ENCODE results near the gene SLC1A4. TPM values are rescaled to one million over a fixed set of nuclear protein-coding genes. Genes with fewer than 3 reads are reported as not detected.
"Not testable (repeated sequence)": the region's sequence is repeated elsewhere in the genome, so short reads cannot be mapped to it uniquely, and the experiment has no call there.

The SLC1A4 gene
- total RNA-seq, 1 donor from 2014 or later: 62.8 TPM

DNA sequence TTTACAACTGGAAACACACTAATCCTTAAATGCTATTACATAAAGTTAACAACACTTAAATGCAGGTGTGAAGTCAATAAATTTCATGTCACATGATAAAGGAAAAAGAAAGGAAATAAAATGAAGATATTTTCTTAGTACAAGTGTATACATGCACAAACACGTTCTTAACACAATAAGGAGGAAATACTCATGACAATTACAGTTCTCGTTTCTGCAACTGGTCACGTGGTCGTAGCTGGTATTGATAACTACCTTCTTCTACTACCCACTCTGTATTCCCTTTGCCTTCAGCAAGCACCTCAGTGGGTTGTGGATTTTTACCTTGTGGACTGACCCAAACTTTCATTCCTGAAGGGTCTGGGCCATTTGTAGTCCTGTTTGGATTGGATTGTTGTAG is 26.1 kb upstream of the SLC1A4 start:
- intact Hi-C loops (cut with micrococcal nuclease): not testable (repeated sequence)

DNA sequence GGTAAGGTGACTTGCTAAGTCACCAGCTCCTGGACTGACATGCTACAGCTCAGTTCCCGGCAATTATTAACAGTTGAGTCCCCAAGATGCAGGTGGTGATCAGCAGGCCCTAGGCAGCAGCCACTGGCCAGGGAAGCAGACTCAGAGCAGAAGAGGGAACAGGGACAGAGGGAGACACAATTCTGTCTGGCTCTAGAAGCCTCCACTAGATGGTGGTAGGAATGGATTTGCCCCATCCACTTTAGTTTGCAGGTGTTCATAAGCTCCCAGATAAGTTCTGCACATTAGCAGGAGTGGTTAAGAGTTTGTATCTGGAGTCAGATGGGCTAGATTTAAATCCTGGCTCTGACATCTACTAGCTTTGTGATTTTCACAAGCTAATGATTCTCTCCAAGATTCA is 25.5 kb upstream of the SLC1A4 start:
- intact Hi-C loops (cut with micrococcal nuclease): no loop called here

DNA sequence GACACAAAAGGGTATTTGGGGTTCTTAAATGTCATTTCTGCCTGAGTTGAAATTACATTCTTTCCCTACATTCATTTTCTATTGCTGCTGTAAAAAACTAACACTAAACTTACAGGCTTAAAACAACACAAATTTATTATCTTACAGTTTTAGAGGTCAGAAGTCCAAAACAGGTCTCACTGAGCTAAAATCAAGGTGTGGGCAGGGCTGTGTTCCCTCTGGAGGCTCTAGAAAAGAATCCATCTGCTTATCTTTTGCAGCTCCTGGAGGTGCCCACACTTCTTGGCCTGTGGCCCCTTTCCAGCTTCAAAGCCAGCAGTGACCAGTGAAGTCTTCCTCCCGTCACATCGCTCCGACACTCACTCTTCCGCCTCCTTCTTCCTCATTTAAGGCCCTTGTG is 23.2 kb upstream of the SLC1A4 start:
- intact Hi-C loops (cut with micrococcal nuclease): no loop called here

DNA sequence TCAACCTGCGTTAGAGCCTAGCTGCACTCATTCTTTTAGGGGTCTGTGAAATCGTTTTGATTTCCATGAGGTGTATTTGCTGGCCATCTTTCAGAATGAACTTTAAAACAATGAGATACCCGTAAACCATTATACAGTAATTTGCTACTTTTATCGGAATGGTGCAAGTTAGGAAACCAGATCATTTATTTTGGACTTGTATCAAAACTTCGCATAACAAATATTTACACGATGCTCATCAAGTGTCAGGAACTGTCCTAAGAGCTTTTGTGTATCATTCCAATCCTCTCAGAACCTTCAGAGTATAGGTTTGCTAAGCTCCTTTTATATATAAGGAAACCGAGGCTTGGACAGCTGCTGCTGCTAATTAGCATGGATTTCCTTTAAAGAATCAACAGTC is 22.4 kb upstream of the SLC1A4 start:
- intact Hi-C loops (cut with micrococcal nuclease): no loop called here

DNA sequence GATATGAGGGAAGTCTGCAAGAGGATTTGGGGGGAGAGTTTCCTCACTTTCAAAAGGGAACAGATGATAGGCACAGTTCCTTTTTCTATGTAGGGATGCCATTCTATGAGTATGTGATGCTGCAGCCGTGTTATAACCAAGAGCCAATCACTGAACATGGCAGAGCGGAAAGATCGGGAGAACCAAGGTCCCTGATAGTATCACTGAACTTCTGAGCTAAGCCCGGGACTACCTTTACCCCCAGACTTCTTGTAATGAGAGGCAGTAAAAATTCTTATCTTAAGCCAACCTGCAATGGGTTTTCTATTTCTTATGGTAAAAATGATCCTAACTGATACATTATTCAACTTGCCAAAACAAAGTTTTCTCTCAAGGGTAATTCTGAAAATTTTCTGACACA is 21.6 kb upstream of the SLC1A4 start:
- intact Hi-C loops (cut with micrococcal nuclease): no loop called here

DNA sequence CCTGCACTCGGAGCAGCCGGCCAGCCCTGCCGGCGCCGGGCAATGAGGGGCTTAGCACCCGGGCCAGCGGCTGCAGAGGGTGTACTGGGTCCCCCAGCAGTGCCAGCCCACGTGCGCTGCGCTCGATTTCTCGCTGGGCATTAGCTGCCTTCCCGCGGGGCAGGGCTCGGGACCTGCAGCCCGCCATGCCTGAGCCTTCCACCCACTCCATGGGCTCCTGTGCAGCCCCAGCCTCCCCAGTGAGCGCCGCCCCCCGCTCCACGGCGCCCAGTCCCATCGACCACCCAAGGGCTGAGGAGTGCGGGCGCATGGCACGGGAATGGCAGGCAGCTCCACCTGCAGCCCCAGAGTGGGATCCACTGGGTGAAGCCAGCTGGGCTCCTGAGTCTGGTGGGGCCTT is 20.1 kb upstream of the SLC1A4 start:
- intact Hi-C loops (cut with micrococcal nuclease): not testable (repeated sequence)

DNA sequence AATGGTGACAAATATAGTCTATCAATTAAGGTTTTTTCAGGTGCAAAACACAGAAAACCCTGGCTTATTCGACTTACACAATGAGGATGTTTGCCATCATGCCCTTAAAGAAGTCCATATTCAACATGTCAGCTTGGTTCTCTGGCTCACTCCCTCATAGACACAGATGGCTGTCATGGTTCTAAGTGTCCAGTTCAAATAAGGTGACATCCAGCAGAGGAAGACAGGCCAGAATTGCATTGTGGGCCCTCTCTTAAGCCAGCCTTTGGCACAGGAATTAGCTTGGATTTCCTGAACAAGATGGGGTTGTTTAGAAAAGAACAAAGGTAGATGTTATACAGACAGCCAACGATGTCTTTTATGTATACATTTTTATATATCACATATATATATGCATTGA is 18.7 kb upstream of the SLC1A4 start:
- intact Hi-C loops (cut with micrococcal nuclease): no loop called here

DNA sequence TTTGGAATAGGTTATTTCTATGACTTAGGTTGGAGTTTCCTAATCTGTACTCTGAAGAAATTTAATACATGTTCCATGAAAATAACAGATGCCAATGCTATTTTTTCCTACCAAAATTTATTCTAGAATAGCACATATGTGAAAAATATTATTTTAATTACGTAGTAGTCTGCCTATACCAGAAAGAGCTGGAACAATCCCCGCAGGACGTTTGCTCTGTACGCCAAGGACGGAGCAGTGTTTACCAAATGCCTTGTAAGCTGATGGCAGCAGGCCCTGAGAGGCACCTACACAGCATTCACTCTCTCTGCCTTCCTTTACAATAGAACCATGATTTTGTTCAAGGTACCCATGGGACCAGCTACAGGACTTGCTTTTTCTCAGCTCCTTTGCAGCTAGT is 16.8 kb upstream of the SLC1A4 start:
- intact Hi-C loops (cut with micrococcal nuclease): no loop called here

DNA sequence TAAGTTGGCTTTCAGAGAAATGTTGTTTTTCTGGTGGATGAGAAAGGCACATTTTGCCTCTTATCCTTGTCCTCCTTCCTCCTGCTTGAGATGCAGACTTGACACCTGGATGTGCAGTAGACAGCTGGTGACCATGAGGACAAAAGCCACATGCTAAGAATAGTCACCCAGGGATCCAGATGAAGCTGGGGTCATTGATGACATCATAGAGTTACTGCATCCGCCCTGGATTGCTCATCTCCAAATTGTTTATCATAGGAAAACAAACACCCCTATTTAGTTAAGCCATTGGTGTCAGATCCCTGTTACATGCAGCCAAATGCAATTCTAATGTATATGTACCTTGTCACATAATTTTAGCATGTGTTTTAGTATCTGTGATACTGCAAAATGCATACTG is 16.3 kb upstream of the SLC1A4 start:
- intact Hi-C loops (cut with micrococcal nuclease): no loop called here

DNA sequence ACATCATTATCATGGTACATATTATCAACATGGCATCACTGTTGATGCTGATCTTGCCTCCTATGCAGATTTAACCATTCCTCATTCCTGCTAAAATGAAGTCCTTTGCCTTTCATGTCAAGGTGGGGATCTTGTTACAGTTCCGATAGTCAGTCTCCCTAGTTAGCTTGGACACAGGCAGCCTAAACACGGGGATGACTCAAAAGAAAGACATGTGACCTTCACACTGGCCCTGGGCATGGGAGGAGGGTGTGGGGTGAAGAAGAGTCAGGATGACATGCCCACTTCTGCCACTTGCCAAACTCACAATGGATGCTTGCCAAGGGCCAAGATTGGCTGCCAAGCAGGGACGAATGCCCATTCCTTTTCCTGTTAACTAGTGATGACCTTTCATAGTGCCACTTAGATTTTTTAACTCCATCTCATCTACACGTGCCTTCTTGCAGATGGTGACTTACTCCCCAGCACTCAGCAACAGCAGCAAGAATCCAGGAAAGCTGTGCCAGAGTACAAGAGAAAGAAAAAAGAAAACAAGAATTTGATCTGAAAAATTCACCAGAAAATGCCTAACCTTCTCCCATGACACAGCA is 13.9 kb upstream of the SLC1A4 start:
- intact Hi-C loops (cut with micrococcal nuclease): no loop called here

DNA sequence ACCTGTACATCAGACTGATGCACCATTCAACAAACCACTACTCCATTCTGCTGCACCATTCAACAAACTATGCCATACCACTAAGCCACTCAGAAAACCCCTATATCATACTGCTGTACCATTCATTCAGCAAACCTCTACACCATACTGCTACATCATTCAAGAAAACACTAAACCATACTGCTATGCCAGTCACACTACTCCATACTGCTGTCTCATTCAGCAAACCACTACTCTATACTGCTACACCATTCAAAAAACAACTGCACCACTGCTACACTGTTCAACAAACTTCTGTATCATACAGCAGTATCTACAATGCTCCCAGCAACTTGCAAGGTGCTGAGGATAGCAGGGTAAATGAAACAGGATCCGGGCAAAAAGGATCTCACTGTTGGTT is 12.9 kb upstream of the SLC1A4 start:
- intact Hi-C loops (cut with micrococcal nuclease): no loop called here

DNA sequence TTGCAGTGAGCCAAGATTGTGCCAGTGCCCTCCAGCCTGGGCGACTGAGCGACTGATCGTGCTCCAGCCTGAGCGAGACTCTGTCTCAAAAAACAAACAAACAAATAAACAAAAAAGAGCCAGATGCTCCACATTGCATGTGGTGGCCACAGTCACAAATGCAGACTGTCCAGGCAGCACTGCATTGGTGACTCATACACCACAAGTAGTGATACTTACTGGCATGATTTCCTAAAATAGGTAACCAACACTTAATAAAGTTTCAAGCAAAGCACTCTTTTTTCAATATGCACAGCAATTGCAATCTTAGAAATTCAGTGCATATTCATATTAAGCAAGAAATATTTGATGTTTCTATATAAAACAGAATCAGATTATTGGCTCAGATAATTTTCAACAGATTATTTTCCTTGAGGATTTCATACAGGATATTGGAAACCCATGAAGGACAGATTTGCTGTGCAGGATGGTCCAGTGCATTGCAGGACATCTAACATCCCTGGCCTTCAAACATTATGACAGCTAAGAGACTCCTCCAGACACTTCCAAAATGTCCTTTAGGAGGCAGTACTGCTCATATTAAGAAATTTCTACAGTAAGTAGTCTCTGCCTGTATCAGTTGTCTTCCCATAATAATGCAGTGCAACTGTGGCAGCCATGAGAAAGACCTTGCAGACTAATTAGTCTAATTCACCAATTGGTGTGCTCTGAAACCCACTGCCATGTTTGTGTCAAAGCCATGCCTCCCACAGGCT is 10.5 kb upstream of the SLC1A4 start:
- intact Hi-C loops (cut with micrococcal nuclease): loop anchor here (1.0 kb wide), 1 partner anchor 10 kb away; no protein-coding TSS in a partner anchor

DNA sequence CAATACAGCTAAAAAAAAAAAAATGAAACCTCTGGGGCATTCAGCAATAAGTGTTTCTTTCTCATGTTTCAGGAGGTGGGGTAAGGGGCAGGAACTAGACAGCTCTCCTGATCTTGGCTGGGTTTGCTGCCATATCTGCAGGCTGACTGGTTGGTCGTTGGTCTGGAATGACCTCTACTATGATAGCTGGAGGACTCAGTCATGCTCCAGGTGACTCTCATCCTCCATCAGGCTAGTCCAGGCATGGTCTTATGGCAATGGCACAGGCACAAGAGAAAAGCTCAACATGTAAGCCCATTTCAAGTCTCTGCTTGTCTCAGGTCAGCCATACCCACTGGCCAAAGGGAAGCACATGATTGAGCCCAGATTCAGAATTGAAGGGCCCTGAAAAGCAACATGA is 9.5 kb upstream of the SLC1A4 start:
- intact Hi-C loops (cut with micrococcal nuclease): loop anchor here (1.0 kb wide), 1 partner anchor 9 kb away; no protein-coding TSS in a partner anchor

DNA sequence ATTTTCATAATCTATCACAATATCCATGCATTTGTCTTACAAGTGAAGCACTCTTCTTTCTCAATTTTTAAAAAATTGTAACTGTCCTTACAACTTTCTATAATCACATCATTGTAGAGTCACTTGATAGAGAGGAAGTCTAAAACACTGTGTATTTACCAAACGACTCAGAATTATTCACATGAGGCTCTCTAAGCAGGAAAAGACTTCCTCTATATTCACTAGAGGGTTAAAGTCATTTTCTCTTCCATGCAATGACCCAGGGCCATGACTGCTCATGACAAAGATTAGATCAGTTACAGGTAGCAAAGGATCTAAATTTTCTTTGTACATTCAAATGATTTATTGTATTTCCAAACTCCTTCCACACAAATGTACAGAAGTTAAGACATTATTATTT is 9.0 kb upstream of the SLC1A4 start:
- intact Hi-C loops (cut with micrococcal nuclease): no loop called here

DNA sequence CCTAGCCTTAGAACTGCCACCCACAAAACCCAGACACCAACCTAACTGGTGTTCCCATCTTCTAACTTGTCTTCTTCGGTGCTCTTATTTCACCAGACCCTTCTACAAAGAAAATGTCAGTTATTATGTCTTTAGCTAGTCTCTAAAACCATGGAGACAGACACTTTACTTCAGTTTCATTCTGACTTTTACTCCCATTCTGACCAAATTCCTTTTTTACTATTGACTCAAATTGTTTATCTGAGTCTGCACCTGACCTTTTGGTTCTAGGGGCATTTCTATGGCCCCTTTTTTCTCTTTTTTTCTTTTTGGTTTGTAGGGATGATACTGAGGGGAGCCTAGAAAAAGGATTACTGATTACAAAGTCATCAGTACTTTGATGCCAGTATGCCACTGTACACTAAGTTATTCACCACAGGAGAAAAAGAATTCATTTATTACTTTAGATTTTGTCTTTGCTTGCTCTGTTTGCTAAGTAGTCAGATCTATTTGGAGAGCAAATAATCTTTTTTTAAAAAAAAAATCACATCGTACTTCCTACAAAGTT is 6.8 kb upstream of the SLC1A4 start:
- intact Hi-C loops (cut with micrococcal nuclease): no loop called here

DNA sequence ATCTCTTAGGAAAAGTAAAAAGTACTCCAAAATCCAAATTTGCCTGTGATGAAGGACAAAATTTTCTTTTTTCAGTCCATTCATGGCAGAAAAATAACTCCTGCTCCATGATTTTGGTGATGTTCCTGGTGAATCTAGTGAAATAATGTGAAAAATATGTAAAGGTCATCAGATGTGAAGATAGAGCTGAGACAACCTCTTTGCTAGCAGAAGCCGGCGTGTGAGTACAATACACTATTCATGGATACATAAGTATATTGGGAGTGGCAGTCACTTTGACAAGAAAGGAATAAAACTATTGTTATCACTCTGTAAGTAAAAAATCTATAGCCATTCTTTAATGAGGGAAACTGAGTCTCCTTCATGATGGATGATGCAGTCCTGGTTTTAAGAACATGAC is 6.3 kb upstream of the SLC1A4 start:
- intact Hi-C loops (cut with micrococcal nuclease): no loop called here

DNA sequence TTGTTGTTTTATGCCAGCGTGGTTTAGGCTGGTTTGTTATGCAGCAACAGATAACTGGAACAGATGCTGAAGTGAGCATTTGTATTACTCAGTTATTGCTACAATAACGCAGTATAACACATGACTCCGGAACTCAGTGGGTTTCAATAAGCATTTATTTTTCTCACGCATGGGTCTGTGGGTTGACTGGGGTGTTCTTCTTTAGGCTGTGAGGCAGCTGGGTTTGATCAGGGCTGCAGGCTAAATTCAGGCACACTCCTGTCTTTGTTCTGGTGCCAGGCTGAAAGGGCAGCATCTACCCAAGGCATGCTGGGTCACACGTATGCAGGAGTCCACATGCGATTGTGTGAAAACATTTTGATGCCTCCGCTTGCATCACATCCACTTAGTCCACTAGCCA is 3.8 kb upstream of the SLC1A4 start:
- intact Hi-C loops (cut with micrococcal nuclease): loop anchor here (5.0 kb wide), 2 partner anchors 378 to 447 kb away; partner anchors contain the start of gene SPRED2

DNA sequence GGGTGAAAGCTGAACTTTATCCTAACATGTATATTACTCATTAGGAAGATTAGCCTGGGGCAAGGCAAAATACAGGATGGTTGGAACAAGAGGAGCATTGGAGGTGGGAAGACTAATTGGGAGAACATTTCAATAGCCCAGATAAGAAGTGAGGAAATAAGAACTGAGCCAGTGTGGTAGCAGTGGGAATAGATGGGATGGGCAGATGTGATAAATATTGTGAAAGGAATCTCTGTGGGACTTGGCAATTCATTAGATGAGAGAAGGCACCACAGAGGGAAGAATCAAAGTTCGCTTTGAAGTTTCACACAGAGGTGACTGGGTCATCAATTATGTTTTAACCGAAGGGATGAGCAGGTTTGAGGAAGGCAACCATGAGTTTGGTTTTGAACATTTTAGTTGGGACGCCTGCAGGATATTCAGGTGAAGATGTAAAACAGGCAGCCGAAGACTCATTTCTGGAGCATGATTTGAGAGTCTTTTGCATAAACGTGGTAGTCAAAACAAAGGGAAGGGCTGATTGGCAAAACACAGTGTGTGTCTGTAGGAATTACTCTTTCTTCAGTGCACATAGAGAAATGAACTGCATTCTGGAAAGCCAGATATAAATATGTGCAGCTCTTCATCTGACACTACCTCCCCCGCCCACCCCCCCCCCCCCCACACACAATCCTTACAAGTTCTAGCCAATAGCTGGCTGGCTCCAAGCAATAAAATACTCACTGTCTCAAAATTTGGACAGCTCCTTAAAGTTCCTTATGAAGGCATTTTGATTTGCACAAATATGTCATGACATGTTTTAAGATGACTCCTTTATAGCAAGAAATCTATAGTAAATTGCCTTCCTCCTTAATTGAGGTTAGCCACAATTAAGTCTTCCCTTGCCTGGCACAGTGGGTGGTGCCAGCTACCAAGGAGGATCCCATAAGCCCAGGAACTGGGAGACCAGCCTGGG is 1.9 kb upstream of the SLC1A4 start:
- intact Hi-C loops (cut with micrococcal nuclease): loop anchor here (5.0 kb wide), 2 partner anchors 380 to 445 kb away; partner anchors contain the start of gene SPRED2

DNA sequence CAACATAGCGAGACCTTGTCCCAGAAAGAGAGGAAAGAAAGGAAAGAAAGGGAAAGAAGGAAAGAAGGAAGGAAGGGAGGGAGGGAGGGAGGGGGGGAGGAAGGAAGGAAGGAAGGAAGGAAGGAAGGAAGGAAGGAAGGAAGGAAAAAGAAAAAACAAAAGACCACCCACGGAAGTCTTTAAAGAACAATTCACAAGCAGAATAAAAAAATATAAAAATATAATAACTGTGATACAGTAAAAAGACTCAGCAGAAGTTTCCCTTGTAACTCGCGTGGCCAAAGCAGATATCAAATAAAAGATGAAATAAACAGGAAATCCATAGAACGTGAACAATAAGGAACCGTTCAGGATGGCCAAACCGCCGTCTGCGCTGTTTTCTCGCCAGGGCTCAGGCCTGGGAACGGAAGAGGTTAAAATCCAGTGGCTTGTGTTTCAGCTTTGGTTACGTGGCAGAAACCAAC is 1.2 kb upstream of the SLC1A4 start:
- intact Hi-C loops (cut with micrococcal nuclease): loop anchor here (1.0 to 5.0 kb wide), 9 partner anchors 9 to 1399 kb away; partner anchors contain the start of genes AFTPH, MDH1, RAB1A and SPRED2

DNA sequence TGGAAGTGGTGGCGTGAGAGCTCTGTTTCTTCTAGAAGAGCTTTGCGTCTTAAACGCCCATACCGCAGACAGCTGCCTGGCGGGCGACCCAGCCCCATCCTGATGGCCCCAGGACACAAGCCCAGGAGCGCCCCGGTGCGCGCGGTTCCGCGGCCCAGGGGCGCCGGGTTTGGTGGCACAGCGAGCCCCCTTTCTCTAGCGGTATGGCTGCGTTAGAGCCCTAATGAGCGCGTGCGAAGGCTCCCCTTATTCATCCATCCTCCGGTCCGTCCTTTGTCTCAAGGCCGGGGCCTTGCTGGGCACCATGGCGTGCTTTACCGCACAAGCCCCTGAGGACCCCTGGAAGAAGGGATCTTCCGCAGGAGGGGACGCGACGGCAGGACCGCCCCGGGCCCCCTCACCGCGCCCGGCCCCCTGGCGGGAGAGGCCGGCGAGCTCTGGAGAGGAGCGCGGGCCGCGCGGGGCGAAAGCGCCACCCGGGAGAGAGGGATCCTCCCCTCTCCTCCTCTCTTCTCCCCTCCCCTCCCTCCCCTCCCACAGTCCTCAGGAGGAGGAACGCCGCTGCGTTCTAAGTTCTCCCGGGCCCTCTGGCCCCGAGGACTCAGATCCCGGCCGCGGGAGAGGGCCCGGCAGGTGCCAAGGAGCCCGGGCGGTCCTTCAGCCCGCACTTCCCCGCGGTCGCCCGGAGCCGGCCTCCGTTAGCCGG is 626 bp upstream of the SLC1A4 start:
- intact Hi-C loops (cut with micrococcal nuclease): loop anchor here (1.0 to 5.0 kb wide), 13 partner anchors 9 to 1400 kb away; partner anchors contain the start of genes ACTR2, AFTPH, CEP68 and MDH1
